Ammon's horn (tissue), 1 donor: ENCODE measurements around the gene USP49.
A peak's percentile ranks its signal among the peaks of the same experiment; 100 is the strongest.
"Not testable (repeated sequence)": the region's sequence is repeated elsewhere in the genome, so short reads cannot be mapped to it uniquely, and the experiment has no call there.

Source experiments
- DNase-seq: peaks from one replicate; pipeline ENCODE4 v3.0.0-alpha.2; 2016; ENCODE audit warnings: low spot score

The USP49 gene

GRCh38 chr6:41895300-41896233 lies at the start of gene USP49:
Gene USP49, minus strand, starts transcription at chr6:41895375. Its CDS starts 88,392 bp downstream, at chr6:41806983.
- peak; percentile 93 for DNase-seq

- no peak for DNase-seq
Observed at GRCh38 chr6:41943456-41943855, 48.3 kb upstream of the USP49 start.

- not testable (repeated sequence) for DNase-seq
Observed at GRCh38 chr6:41942882-41943281, 47.7 kb upstream of the USP49 start.

GRCh38 chr6:41942067-41942851 lies 47.1 kb upstream of the USP49 start:
- DNase-seq = no peak

- DNase-seq = peak; percentile 95
Observed at GRCh38 chr6:41941280-41942066, 46.3 kb upstream of the USP49 start, which contains the start of gene CCND3. Gene CCND3, minus strand, starts transcription at chr6:41941808. Its CDS starts 159 bp downstream, at chr6:41941649.

DNA sequence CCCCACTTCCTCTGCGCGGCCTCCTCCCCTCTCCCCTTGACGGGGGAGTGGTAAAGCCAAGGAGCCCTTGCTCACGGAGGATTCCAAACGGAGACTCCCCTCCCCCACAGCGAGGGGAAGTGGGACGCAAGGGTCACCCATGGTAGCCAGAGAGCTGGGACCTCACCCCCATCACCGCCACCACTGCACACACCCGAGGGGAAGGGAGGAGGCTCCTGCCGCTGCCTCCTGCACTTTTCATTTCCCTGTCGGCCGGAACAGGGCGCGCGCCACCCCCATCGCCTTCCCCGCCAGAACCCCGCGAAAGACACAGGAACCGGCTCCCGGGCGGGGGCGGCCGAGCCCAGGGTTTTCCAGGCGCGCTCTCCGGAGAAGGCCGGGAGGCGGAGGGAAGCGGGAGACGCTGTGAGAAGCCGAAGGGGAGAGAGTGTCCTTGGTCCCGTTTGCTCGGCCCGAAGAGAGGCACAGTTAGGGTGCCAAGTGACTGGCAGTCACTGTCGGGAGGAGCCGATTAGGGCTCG lies 45.6 kb upstream of the USP49 start:
- peak; percentile 28 for DNase-seq

DNA sequence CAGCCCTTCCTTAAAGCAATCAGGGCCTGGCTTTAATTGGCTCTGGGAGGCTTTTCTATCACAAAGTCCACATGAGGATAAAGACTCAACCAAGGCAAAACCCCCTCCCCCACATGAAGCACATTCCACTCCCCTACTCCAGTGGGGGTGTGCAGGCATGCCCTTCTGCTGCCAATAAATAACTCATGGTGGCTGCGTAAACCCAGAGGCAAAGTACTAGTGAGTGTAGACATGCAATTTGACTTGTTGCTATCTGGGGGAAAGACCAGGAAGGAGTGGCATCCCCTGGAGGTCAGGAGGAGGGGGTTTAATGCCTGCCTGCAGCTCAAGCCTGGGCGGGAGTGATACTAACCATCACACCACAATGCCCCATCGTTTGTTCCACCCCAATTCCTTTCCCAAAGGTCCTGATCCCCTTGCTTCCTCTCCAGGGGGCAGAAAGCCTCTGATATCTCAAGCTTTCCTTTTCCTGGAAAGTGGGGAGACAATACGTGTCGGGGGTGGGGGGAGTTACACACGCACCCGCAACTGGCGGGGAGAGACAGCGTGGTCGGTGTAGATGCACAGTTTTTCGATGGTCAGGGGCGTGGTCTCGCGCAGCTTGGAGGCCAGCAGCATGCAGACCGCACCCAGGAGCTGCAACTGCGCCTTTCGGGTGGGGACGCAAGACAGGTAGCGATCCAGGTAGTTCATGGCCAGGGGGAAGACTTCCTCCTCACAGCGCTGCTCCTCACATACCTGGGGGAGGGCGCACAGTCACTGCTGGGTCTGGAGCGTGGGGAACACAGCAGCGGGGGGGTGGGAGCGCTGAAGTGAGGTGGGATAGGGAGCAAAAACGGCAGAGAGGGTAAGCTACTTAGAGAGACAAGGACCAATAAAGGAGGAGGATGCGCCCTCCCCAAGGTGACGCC lies 44.9 kb upstream of the USP49 start:
- no peak for DNase-seq

- peak; percentile 49 for DNase-seq
Observed at GRCh38 chr6:41939176-41939847, 44.1 kb upstream of the USP49 start.

GRCh38 chr6:41938590-41939175 lies 43.5 kb upstream of the USP49 start:
- no peak for DNase-seq

- no peak for DNase-seq
Observed at GRCh38 chr6:41937861-41938574, 42.8 kb upstream of the USP49 start.

- DNase-seq = no peak
Observed at GRCh38 chr6:41937472-41937860, 42.3 kb upstream of the USP49 start.

- peak; percentile 93 for DNase-seq
Observed at GRCh38 chr6:41936073-41936837, 41.1 kb upstream of the USP49 start.

DNA sequence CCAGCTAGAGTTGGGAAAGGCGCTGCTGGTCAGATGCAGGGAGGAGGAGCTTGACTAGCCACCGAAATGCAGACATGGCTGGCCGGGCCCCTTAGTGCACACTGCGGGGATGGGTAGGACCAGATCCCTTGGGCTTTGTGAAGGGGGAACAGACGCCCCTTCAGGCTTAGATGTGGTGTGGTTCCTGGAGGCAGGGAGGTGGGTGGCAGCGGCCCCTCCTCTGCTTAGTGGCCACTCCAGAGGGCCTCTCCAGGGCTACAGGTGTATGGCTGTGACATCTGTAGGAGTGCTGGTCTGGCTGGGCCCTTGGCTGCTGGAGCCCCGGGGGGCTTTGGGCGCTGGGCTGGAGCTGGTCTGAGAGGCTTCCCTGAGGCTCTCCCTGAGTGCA lies 40.5 kb upstream of the USP49 start:
- DNase-seq = no peak

DNA sequence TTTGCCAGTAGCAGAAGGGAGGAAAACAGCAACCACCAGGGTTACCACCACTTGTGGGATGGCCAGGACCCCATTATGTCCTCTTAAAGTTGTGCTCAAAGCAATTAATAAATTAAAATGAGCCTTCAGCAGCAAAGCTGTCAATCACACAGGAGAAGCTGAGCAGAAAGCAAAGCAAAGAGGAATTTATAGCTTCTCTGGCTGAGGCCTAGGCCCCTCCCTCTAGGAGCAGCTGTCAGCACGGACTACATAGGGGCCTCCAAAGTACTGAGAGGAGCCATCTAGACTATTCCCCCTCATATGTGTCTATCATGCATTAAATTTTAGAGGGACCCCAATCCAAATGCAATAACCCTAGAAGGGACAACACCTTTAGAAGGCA lies 40.0 kb upstream of the USP49 start:
- DNase-seq = no peak

DNA sequence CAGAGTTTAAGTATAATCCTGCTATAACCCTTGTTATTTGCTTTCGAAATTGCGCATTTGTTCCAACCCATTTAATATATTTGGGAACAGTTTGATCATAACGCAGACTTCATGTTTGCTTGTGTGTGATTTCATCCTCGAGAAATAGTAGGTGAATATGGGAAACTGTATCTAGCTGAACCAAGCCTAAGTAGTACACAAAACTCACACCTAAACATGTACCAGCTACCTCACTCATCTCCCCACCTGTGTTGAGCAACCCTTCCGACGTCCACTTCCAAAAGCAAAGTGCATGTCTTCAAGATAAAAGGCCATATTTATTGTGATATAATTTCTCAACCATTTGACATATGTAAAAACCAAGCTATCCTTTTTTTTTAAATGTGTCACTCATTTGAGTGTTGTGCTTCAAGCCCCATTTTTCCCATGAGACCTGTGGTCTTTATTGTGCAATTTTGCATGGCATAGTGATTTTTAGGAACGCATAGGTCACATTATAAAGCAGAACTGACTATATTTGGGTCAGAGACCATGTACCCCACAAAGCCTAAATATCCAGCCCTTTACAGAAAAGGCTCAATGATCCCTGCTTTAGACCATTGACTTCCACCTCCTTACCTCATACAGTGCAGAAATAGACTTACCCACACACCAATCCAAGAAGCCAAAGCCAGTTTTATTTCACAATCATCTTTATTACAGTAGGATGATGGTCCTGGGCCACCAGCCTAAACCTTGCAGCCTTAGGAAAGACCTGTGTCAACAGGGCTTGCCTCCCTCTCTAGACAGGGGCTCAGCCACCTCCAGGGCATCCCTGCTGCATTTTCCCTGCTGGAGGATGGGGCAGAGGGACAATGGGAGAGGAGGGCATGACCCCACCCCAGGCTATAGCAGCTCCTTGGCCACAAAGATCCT lies 39.4 kb upstream of the USP49 start:
- DNase-seq = no peak

DNA sequence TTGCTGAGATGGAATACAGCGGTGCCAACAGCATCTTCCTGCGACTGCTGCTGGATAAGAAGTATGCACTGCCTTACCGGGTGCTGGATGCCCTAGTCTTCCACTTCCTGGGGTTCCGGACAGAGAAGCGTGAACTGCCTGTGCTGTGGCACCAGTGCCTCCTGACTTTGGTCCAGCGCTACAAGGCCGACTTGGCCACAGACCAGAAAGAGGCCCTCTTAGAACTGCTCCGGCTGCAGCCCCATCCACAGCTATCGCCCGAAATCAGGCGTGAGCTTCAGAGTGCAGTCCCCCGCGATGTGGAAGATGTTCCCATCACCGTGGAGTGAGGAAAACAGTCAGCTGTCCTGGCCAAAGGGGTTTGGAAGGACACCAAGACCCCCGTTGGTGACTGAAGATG lies 37.2 kb upstream of the USP49 start:
- no peak for DNase-seq

DNA sequence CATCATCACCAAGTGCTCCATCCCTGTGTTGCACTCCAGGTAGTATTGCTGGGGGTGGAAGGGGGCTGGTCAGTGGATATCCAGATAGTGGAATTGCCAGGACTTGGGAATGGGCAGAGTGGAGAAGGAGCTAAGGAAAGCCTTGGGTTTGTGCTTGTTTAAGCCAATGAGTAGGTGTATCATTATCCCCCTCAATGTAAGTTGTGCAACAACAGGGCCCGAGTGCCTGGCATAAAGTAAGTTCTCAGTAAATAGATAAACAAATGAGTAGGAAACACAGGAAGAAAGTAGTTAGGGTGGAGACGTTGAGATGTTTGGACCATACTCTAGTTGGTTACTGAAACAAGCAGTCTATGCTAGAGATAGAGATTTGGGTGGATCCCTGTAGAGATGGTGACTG lies 36.6 kb upstream of the USP49 start:
- no peak for DNase-seq
